ENCODE results near the gene CCR5.
A peak's percentile ranks its signal among the peaks of the same experiment; 100 is the strongest.

CCR5 gene

GRCh38 chr3:46395766-46396530, 25.2 kb downstream of the CCR5 start:
- Histone ChIP-seq H3K36me3 (replicated peaks; ENCODE audit: insufficient read depth, low read length) (no peaks in the 10 kb centered on the region), H3K4me3 (ENCODE audit: low read length) (no peak overlapping the region), H4K20me1 (ENCODE audit: insufficient read depth, low read length) (no peaks in the 10 kb centered on the region), H3K27ac (ENCODE audit: low read length) (peak overlapping the region; percentile 84), H3K4me2 (ENCODE audit: low read depth, low read length) (peak overlapping the region; percentile 29), H3K9me2 (replicated peaks; ENCODE audit: insufficient read depth, low read length) (no peaks in the 10 kb centered on the region), H3K9me3 (replicated peaks; ENCODE audit: insufficient read depth, low read length) (no peaks in the 10 kb centered on the region), H3K79me2 (ENCODE audit: low read length) (no peaks in the 10 kb centered on the region), H3K4me1 (ENCODE audit: low read length) (peaks cover 81% of the 10 kb centered on the region), H3F3A (ENCODE audit: insufficient read depth, low read length) (peaks cover 29% of the 10 kb centered on the region), H3K9ac (ENCODE audit: low read length) (peak overlapping the region; percentile 16; the same call in 1 of the 2 replicates), H3K27me3 (replicated peaks; ENCODE audit: insufficient read depth, low read length) (no peaks in the 10 kb centered on the region), H2AFZ (ENCODE audit: low read length) (0 out of 2 replicates have a peak overlapping the region, but pooled peaks have one; percentile 1)
- TF ChIP-seq EZH2 (optimal IDR thresholded peaks at IDR 0.05; ENCODE audit: low read depth, low read length), result no peak
- no peak for TF ChIP-seq CTCF (IDR thresholded peaks at IDR 0.05; ENCODE audit: low read length)
- TF ChIP-seq EZH2phosphoT487 (IDR thresholded peaks at IDR 0.05; ENCODE audit: low read length), result no peak
- peak; percentile 71 for DNase-seq

GRCh38 chr3:46397111-46397510, 26.4 kb downstream of the CCR5 start:
- H3K36me3 ChIP-seq (replicated peaks; ENCODE audit: insufficient read depth, low read length), result no peaks in the 10 kb centered on the region

GRCh38 chr3:46398186-46398955, 27.6 kb downstream of the CCR5 start:
- DNase-seq, result no peak
- Histone ChIP-seq H3K27ac (ENCODE audit: low read length) (no peak overlapping the region), H3K9me2 (replicated peaks; ENCODE audit: insufficient read depth, low read length) (no peaks in the 10 kb centered on the region), H3K79me2 (ENCODE audit: low read length) (no peaks in the 10 kb centered on the region), H3K36me3 (replicated peaks; ENCODE audit: insufficient read depth, low read length) (no peaks in the 10 kb centered on the region), H3K9me3 (replicated peaks; ENCODE audit: insufficient read depth, low read length) (no peaks in the 10 kb centered on the region), H3K4me3 (ENCODE audit: low read length) (no peak overlapping the region), H4K20me1 (ENCODE audit: insufficient read depth, low read length) (no peaks in the 10 kb centered on the region), H3K4me2 (ENCODE audit: low read depth, low read length) (no peak overlapping the region), H2AFZ (ENCODE audit: low read length) (no peak overlapping the region), H3K9ac (ENCODE audit: low read length) (no peak overlapping the region), H3F3A (ENCODE audit: insufficient read depth, low read length) (peaks cover 18% of the 10 kb centered on the region), H3K27me3 (replicated peaks; ENCODE audit: insufficient read depth, low read length) (no peaks in the 10 kb centered on the region), H3K4me1 (ENCODE audit: low read length) (peaks cover 58% of the 10 kb centered on the region)
- TF ChIP-seq EZH2phosphoT487 (IDR thresholded peaks at IDR 0.05; ENCODE audit: low read length) (no peak), EZH2 (optimal IDR thresholded peaks at IDR 0.05; ENCODE audit: low read depth, low read length) (no peak), CTCF (IDR thresholded peaks at IDR 0.05; ENCODE audit: low read length) (no peak)

More at GRCh38 chr3:46397111-46397510, 26.4 kb downstream of the CCR5 start:
- H3K4me3 ChIP-seq (ENCODE audit: low read length), result no peak overlapping the region
- no peaks in the 10 kb centered on the region for H3K79me2 ChIP-seq (ENCODE audit: low read length)
- DNase-seq, result no peak
- H2AFZ ChIP-seq (ENCODE audit: low read length), result no peak overlapping the region
- H3K27ac ChIP-seq (ENCODE audit: low read length), result peak overlapping the region; percentile 84; the same call in 1 of the 2 replicates
- no peaks in the 10 kb centered on the region for H4K20me1 ChIP-seq (ENCODE audit: insufficient read depth, low read length)
- H3K9me3 ChIP-seq (replicated peaks; ENCODE audit: insufficient read depth, low read length), result no peaks in the 10 kb centered on the region
- H3K9ac ChIP-seq (ENCODE audit: low read length), result no peak overlapping the region
- peaks cover 21% of the 10 kb centered on the region for H3F3A ChIP-seq (ENCODE audit: insufficient read depth, low read length)
- TF ChIP-seq EZH2phosphoT487 (IDR thresholded peaks at IDR 0.05; ENCODE audit: low read length) (no peak), EZH2 (optimal IDR thresholded peaks at IDR 0.05; ENCODE audit: low read depth, low read length) (no peak), CTCF (IDR thresholded peaks at IDR 0.05; ENCODE audit: low read length) (no peak)
- H3K27me3 ChIP-seq (replicated peaks; ENCODE audit: insufficient read depth, low read length), result no peaks in the 10 kb centered on the region
- peaks cover 70% of the 10 kb centered on the region for H3K4me1 ChIP-seq (ENCODE audit: low read length)
- no peak overlapping the region for H3K4me2 ChIP-seq (ENCODE audit: low read depth, low read length)
- H3K9me2 ChIP-seq (replicated peaks; ENCODE audit: insufficient read depth, low read length), result no peaks in the 10 kb centered on the region

Data from MM.1S (cell line).